Islet of Langerhans (tissue), 1 donor: ENCODE results near the gene KCNMB4.

Experiments used
- FAIRE-seq: peaks from one replicate; lab custom pipeline; 2011; peaks lifted over from hg19 to GRCh38; lab: Jason Lieb, UNC

KCNMB4 gene

DNA sequence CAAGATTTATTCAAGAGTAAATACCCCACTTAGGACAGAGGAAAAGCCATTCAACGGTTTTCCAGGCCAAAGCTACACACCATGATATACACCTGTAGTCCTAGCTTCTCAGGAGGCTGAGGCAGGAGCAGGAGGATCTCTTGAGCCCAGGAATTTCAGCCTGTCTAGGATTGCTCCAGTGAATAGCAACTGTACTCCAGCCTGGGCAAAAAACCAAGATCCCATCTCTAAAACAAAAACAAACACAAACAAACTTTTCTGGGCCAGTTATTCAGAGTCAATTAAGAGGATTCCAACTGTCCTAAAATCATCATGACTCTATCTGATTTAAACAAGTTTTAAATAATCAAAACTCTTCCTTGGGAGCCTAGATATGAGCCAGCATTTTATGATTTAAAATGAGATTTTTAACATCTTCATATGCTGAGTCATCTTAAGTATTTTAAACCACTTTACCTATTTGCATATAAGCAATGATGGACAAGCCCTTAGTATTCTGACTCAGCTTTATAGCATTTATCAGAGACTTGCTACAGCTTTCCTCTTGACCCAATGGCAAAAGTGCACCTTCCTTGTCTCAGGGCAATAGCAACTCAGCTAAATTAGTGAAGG lies 77.1 kb downstream of the KCNMB4 start:
- FAIRE-seq, result no peak

DNA sequence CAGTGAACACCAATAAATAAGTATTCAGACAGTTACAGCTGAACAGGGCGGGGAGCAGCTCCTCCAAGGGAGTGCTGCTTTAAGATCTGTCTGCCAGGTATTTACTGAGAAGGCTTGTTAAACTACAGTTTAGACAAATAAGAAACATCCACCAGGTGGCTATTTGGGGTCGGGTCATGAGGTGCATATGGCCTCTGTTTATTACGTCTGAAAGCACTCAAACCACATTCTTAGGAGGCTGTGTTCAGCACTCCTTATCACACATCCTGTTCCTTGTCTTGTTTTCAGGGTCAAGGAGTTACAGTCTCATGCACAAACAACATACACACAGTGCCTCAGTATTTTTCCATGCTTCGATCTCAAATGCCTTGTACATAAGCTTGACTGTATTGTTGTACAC lies 78.8 kb downstream of the KCNMB4 start:
- FAIRE-seq, result no peak

DNA sequence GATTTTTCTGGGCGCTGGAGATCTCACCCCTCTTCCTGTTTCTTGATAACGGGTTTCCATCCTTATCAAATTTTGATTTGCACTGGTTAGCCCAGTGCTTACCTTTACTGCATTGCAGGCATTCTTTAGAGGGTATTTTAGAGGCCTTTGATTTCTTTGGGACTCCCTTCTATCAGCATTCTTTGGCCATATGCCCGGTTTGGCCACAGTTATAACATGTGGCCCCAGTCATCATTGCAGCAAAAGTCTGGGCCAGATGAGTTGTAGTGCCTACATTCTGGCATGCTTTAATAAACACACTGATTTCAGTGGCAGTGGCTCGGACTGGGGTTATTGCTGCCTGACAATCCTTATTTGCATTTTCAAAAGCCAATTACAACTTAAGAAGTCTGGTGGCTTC lies 82.3 kb downstream of the KCNMB4 start:
- FAIRE-seq, result no peak

DNA sequence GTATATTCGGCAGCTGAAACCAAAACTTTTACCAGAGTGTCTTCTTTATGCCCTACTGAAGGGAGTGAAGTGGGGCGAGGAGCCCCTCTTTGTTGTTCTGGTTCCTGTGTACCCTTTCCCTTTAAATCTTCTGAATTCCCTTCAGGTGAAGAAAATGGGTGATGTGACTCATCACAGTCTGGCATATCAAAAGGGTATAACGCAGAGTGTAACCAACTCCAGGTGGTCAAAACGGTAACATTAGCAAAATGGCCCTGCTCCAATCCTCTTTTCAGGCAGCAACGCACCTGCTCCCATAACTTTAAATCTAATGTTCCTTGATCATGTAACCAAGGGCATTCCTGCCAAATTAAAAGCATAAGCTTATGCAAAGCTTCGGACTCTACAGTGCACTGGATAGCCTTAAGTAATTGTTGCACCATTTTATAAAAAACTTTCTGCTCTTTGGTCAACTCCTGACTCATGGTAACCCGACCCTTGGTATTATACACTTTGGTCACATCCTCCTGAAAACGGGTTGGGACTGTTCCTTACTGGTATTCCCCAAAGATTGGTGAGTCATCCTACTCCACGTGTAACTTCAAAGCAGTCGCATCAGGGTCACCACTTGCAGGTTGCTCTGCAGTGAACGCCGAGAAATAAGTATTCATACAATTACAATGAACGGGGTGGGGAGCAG lies 83.1 kb downstream of the KCNMB4 start:
- FAIRE-seq, result no peak

DNA sequence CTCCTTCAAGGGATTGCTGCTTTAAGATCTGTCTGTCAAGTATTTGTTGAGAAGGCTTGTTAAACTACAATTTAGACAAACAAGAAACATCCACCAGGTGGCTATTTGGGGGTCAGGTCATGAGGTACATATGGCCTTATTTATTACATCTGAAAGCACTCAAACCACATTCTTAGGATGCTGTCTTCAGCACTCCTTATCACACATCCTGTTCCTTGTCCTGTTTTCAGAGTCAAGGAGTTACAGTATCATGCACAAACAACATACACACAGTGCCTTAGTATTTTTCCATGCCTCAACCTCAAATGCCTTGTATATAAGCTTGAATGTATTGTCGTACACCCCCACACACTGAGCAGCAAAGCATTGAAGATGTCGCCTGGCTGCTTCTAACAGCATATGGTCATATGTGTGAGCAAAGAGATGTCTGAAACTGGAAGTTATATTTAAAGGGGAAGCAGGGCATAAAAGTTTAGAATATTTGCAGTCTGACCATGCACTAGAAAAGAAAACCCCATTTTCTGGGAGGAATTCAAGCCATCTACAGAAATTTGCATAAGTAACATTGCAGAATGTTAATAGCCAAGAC lies 83.8 kb downstream of the KCNMB4 start:
- FAIRE-seq, result no peak

DNA sequence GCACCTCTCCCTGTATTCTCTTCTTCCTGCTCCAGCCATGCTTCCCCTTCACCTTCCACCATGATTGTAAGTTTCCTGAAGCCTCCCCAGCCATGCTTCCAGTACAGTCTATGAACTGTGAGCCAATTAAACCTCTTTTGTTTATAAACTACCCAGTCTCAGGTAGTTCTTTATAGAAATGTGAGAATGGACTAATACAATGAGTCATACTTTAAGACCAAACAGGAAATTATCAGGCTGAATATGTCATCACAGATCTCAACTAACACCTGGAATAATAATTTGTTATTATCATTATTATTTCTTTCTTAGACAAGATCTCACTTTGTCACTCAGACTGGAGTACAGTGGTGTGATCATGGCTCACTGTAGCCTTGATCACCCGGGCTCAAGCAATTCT lies 85.4 kb downstream of the KCNMB4 start:
- no peak for FAIRE-seq

DNA sequence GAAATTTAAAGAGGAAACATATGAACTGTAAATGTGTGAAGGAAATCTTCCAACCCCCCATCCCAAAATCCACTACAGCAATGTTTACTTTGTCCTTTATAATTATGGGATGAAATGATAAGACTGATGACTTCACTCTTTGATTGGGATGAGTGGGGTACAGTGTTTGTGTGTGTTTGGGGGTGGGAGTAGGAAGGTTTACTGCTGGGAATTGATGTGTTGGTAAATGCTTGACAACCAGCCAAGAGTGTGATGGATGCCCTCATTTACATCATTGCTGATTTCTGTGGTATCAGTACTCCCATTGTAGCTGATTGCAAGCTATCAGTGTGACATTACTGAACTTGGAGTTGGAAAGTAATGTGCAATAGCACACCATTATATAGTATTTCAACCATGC lies 90.9 kb downstream of the KCNMB4 start:
- no peak for FAIRE-seq

DNA sequence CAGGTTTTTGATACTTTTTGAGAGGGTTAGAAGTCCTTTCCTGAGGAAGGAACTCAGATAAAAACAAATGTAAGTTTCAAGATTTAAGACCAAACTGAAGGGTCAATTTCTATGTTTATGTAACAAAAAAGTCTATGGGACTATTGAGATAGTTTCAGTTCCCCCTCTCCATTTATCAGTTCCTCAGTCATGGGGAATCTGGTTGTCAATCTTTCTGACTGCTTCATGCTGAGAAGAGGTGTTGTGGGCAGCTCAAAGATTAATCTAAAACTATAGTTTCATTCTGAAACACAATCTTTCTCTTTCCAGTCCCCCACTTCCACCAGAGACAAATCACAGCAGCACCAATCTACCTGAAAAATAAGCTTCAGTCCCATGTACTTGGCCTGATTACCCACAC lies 93.7 kb downstream of the KCNMB4 start:
- no peak for FAIRE-seq

DNA sequence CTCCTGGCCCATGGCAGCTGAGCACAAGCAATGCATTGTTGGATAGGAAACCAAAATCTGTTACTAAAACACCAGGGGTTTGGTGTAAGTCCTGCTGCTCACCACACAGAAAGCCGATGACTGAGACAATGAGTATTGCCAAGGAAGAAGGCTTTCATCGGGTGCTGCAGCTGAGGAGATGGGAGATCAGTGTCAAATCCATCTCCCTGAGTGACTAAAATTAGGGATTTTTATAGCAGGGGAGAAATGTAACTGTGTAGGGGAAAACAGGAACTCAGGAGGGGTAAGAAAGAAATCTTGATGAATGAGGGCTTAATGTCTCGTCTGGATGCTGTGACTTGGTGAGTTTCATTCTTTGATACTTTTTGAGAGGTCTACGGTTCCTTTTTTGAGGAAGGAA lies 97.9 kb downstream of the KCNMB4 start:
- FAIRE-seq, result no peak

DNA sequence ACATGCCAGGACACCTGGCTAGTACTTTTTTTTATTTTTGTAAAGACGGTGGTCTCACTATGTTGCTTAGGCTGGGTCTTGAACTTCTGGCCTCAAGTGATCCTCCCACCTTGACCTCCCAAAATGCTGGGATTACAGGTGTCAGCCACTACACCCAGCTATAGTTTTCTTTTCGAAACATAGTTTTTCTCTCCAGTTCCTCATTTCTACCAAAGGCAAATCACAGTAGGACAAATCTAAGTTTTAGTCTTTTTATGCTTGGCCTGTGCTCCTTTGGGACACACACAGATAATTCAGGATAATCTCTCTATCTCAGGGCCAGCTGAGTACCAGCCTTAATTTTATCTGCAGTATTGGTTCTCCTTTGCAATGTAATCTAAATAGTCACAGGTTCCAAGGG lies 100.7 kb downstream of the KCNMB4 start:
- FAIRE-seq, result no peak

DNA sequence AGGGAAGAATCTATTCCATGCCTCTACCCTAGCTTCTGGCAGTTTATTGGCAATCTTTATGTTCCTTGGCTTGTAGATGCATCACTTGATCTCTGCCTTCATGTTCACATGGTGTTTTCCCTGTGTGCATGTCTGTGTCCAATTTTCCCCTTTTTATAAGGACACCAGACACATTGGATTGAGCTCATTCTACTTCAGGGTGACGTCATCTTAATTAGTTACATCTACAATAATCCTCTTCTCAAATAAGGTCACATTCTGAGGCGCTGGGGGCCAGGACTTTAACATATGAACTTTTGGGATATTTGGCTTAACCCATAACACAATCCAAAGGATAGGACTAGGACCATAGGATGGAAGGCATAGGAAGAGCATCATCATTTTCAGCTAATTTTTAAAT lies 101.4 kb downstream of the KCNMB4 start:
- no peak for FAIRE-seq

DNA sequence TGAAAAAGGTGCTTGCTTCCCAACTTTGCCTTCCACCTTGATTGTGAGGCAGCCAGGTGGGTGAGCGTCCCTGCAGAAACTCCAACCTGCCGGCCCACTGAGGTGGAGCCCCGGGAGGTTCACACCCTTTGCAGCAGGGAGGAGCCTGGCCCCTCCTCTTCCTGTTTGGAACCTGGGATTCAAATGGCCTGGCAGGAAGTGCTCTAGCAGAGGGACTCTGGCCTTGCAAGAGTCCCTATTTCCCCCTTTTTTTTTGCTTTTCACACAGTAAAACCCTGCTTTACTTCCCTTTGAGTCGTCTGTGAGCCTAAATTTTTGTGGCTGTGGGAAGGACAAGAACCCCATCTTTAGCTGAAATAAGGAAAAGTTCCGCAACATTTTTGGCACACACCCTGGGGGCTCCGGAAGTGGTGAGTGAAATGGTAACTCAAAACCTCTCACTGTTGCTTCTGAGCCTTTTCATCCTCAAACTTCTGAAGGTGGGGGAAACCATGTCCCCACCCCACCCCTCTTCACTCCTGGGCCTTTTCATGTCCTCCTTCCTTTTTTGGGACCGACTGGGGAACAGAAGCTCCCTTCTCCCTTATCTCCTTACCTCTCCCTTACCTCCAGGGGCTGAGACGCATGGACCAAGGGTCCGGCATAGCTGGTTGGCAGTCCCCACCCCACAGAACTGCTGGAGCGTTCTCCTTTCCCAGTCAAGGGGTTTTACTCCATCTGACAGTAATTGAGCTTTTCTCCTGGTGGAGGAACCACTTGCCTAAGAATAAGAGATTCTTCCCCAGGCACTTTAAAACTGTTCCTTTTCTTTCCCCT lies 102.0 kb downstream of the KCNMB4 start:
- FAIRE-seq, result no peak

DNA sequence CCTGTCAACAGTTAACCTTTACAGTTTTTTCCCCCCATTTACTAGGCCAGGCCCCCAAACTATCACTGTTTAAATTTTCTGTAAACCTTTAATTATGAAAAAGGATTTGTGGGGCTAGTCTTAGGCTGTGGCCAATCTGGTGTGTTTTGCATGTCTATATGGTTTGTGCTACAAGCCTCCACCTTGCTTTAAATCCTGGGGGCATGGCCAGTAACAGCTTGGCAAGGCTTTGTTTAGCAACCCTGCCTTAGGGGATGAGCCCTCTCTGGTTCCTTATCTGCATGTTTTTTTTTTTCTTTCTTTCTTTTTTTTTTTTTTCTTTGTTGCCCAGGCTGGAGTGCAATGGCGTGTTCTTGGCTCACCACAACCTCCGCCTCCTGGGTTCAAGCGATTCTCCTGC lies 102.7 kb downstream of the KCNMB4 start:
- no peak for FAIRE-seq

DNA sequence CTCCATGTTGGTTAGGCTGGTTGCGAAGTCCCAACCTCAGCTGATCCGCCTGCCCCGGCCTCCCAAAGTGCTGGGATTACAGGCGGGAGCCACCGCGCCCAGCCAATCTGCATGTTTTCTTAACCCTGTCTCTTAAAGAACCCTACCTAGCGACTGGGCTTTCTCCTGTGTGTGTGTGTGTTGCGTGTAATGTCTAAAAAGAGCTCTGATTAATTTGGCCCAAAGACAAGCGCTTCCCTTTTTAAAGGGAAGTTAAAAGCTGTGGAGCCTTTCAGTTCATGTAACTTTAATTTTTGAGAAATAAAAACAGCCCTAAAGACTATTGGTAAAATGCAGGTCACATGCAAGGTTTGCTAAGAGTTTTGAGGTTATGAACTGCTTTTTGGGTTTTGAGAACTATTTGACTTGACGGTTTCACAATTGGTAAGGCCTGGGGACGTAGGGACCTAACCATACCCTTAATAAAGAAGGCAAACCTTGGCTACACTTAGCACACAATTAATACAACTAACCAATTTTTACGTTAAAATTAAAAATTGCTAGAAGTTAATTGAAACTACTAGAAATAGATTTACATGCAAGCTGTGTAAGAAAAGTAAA lies 103.2 kb downstream of the KCNMB4 start:
- FAIRE-seq, result no peak

DNA sequence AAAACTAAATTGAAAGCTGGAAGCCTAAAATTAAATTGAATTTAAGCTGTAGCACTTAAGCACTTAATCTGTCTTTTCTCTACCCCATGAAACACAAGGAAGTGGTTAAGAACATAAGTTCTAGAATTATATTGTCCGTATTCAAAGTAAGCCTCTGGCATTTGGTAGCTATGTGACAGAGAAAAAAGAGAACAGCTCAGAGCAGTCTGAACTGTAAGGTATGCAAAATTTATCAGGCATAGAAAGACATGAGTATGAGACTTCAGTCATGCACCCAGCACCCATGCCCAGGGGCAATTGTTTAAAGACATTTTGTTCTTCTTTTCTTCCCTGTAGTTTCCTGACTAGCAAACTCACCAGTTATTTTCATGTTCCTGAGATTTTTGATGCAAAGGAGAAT lies 116.7 kb downstream of the KCNMB4 start:
- no peak for FAIRE-seq
